KMS-11 (cell line): ENCODE measurements around the gene SRSF4.

Source experiments
- H2AFZ ChIP-seq: fragments of 200-600 bp; sonication (generic); 2 replicates; pipeline ENCODE4 v1.6.1; 2016; ENCODE audit warnings: antibody characterized with exemption, mixed run types, low read depth
- H3K27ac ChIP-seq: fragments of 200-600 bp; sonication (generic); 2 replicates; pipeline ENCODE4 v1.6.1; 2016; ENCODE audit warnings: mild to moderate bottlenecking, mixed run types
- H3K27me3 ChIP-seq: fragments of 200-600 bp; sonication (generic); 2 replicates; pipeline ENCODE4 v1.6.1; 2017; ENCODE audit warnings: mild to moderate bottlenecking, low read depth, mixed run types, moderate library complexity; ENCODE audit not compliant: insufficient read depth
- H3K36me3 ChIP-seq: fragments of 200-600 bp; sonication (generic); 2 replicates; pipeline ENCODE4 v1.6.1; 2017; ENCODE audit warnings: mild to moderate bottlenecking, mixed run types; ENCODE audit not compliant: insufficient read depth
- H3K4me1 ChIP-seq: fragments of 200-600 bp; sonication (generic); 2 replicates; pipeline ENCODE4 v1.6.1; 2016; ENCODE audit warnings: mild to moderate bottlenecking, low read depth, mixed run types; ENCODE audit not compliant: poor library complexity, severe bottlenecking
- H3K4me2 ChIP-seq: fragments of 200-600 bp; sonication (generic); 2 replicates; pipeline ENCODE4 v1.7.0; 2016; ENCODE audit warnings: mild to moderate bottlenecking, mixed run types
- H3K4me3 ChIP-seq: fragments of 200-600 bp; sonication (generic); IDR thresholded peaks from 2 replicates; pipeline ENCODE4 v1.6.1; 2017; ENCODE audit warnings: low read depth, low read length, mixed read lengths; ENCODE audit not compliant: insufficient read depth
- H3K79me2 ChIP-seq: fragments of 200-600 bp; sonication (generic); 2 replicates; pipeline ENCODE4 v1.6.1; 2016; ENCODE audit warnings: low read depth, mixed run types; ENCODE audit not compliant: insufficient read depth
- H3K9ac ChIP-seq: fragments of 200-600 bp; sonication (generic); 2 replicates; pipeline ENCODE4 v1.6.1; 2016; ENCODE audit warnings: mild to moderate bottlenecking, mixed run types
- H4K20me1 ChIP-seq: fragments of 200-600 bp; sonication (generic); 2 replicates; pipeline ENCODE4 v1.6.1; 2016; ENCODE audit warnings: mild to moderate bottlenecking, mixed run types; ENCODE audit not compliant: insufficient read depth
- TF ChIP-seq, protein P1 (sequence below): fragments of 200-600 bp; sonication (generic); conservative IDR thresholded peaks from 2 replicates; pipeline ENCODE4 v1.6.1; 2017; ENCODE audit warnings: low read depth, mild to moderate bottlenecking, antibody characterized with exemption, low read length, moderate library complexity, mixed read lengths

SRSF4 gene

DNA sequence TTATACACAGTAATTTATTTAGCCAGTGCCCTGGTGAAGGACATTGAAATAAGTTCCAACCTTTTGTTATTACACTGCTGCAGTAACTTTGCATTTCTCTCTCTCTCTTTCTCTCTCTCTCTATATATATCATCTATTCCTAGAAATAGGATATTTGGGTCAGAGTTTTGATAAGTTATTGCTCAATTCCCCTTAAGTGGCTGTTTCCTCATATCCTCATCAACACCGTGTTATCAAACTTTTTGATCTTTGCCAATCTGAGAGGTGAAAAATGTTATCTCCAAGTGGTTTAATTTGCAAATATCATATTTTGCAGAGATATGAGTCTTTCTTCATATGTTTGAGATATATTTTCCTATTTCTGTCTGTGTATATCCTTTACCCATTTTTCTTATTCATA lies 1.6 kb upstream of the SRSF4 start:
- peaks cover 34% of the 10 kb centered on the region for H3K79me2 ChIP-seq
- 0 out of 2 replicates have a peak overlapping the region, but pooled peaks have one; percentile 91 for H2AFZ ChIP-seq

DNA sequence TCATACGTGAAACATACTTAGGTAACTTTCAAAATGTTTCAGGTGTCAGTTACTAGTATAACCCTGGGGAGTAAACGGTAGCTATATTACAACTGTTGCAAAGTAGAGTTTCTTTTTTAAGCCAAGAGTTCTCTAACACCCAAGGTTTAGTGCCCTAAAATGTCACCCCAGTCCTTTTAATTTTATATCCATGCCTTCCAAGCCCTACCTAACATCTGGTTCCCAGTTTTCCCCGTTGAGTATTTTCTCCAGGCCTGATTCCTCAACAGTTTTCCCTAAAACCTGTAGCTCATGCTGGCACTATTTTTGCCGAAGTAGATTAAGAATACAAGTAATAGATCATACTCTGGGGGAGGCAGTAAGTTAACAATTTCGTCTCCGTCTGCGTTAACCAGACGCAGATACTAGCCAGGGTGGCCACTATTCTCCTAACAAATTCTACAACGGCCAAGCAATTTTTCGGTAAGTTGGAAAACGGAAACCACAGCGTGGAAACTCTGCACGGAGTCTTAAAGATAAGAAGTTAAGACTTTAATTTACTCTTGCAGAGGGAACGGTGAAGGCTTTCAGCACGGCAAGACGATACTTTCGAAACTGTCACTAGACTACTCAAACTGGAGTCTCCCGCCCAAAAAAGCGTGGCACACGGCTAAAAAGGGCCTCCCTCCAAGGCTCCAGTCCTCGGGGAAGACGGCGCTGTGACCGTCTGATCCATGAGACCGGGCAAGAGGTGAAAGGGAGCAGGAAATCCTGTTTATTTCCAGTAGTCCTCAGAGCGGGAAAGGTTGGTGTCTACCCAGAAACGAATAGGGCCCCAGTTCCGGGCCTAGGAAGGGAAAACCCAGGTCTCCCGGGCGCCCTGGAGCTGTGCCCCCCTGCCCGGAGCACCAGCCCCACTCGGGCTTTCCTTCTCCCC lies 945 bp downstream of the SRSF4 start:
- H2AFZ ChIP-seq = peak overlapping the region; percentile 56; the same call in 1 of the 2 replicates
- peak overlapping the region; percentile 100 for H3K9ac ChIP-seq
- peak overlapping the region; percentile 99 for H3K4me2 ChIP-seq
- H3K4me1 ChIP-seq = peaks cover 53% of the 10 kb centered on the region
- peaks cover 37% of the 10 kb centered on the region for H4K20me1 ChIP-seq
- no peaks in the 10 kb centered on the region for H3K27me3 ChIP-seq
- H3K27ac ChIP-seq = peak overlapping the region; percentile 97
- peaks cover 59% of the 10 kb centered on the region for H3K79me2 ChIP-seq
- H3K36me3 ChIP-seq = peaks cover 6% of the 10 kb centered on the region; the same call in 1 of the 2 replicates
- peak overlapping the region; percentile 64 for H3K4me3 ChIP-seq
- TF ChIP-seq, protein P1, sequence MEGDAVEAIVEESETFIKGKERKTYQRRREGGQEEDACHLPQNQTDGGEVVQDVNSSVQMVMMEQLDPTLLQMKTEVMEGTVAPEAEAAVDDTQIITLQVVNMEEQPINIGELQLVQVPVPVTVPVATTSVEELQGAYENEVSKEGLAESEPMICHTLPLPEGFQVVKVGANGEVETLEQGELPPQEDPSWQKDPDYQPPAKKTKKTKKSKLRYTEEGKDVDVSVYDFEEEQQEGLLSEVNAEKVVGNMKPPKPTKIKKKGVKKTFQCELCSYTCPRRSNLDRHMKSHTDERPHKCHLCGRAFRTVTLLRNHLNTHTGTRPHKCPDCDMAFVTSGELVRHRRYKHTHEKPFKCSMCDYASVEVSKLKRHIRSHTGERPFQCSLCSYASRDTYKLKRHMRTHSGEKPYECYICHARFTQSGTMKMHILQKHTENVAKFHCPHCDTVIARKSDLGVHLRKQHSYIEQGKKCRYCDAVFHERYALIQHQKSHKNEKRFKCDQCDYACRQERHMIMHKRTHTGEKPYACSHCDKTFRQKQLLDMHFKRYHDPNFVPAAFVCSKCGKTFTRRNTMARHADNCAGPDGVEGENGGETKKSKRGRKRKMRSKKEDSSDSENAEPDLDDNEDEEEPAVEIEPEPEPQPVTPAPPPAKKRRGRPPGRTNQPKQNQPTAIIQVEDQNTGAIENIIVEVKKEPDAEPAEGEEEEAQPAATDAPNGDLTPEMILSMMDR = no peak

More for the DNA sequence above, 1.6 kb upstream of the SRSF4 start:
- H3K9ac ChIP-seq = no peak overlapping the region
- peaks cover 45% of the 10 kb centered on the region for H3K4me1 ChIP-seq
- H4K20me1 ChIP-seq = peaks cover 20% of the 10 kb centered on the region
- H3K36me3 ChIP-seq = no peaks in the 10 kb centered on the region; the same call in 1 of the 2 replicates
- H3K27ac ChIP-seq = peak overlapping the region; percentile 97; the same call in 1 of the 2 replicates
- TF ChIP-seq, protein P1 = no peak
- H3K27me3 ChIP-seq = no peaks in the 10 kb centered on the region
- peak overlapping the region; percentile 50 for H3K4me3 ChIP-seq
- peak overlapping the region; percentile 96 for H3K4me2 ChIP-seq

DNA sequence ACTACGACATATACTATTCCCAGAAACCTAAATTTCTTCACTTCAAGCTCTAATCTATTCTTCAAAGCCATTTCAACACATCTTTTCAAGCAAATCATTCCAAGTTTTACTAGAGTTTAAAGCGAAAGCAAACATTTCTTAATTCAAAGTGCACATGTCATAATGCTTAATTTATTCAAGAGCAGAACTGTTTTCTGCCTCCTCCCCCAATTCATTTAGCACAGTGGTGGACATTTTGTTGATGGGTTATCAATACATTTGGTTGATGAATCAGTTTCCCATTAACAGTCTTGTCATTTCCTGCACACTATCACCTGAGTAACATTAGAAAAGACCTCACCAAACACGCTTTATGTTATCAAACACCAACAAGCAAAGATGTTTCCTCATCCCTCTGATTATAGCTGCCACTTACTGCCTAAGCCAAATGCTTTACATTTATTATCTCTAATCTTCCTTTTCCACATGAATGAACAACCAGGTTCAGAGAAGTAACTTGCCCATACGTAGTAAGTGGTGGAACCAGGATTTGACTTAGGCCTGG lies 2.0 kb downstream of the SRSF4 start:
- H3K4me1 ChIP-seq = peaks cover 49% of the 10 kb centered on the region
- TF ChIP-seq, protein P1 = no peak
- peak overlapping the region; percentile 97 for H3K27ac ChIP-seq
- peak overlapping the region; percentile 100; the same call in 1 of the 2 replicates for H3K9ac ChIP-seq
- peaks cover 38% of the 10 kb centered on the region for H4K20me1 ChIP-seq
- no peak overlapping the region for H3K4me3 ChIP-seq
- H3K4me2 ChIP-seq = peak overlapping the region; percentile 99
- H3K79me2 ChIP-seq = peaks cover 67% of the 10 kb centered on the region
- no peaks in the 10 kb centered on the region for H3K27me3 ChIP-seq
- no peak overlapping the region for H2AFZ ChIP-seq
- peaks cover 6% of the 10 kb centered on the region; the same call in 1 of the 2 replicates for H3K36me3 ChIP-seq

DNA sequence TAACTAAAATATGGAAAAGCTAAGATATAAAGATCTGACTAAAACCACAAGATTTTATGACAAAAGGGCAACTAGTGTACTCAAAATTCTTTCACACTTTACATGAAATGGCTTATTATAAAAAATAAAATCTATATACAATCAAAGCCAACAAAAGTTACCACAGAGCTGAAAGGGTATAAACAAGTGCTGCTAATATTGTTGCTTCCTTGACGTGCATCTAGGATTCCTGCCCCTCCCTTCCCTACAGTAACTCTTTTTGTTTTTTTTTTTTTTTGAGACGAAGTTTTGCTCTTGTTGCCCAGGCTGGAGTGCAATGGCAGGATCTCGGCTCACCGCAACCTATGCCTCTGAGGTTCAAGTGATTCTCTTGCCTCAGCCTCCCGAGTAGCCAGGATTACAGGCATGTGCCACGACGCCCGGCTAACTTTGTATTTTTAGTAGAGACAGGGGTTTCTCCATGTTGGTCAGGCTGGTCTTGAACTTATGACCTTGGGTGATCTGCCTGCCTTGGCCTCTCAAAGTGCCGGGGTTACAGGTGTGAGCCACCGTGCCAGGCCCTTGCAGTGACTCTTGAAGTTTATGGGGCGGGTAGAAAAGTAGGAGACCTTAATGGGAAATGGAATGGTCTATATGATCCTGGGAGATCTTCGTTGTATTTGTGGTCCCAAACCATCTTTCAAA lies 4.5 kb downstream of the SRSF4 start:
- H4K20me1 ChIP-seq = peaks cover 61% of the 10 kb centered on the region
- no peak overlapping the region for H3K4me3 ChIP-seq
- no peak overlapping the region for H3K27ac ChIP-seq

More for the DNA sequence above, 4.5 kb downstream of the SRSF4 start:
- no peak overlapping the region for H3K4me2 ChIP-seq
- H3K27me3 ChIP-seq = no peaks in the 10 kb centered on the region
- peaks cover 6% of the 10 kb centered on the region; the same call in 1 of the 2 replicates for H3K36me3 ChIP-seq
- TF ChIP-seq, protein P1 = no peak
- H3K9ac ChIP-seq = no peak overlapping the region
- no peak overlapping the region for H2AFZ ChIP-seq
- peaks cover 92% of the 10 kb centered on the region for H3K79me2 ChIP-seq
- H3K4me1 ChIP-seq = peaks cover 35% of the 10 kb centered on the region
